G401 (cell line): ENCODE results near the gene MAN2B1. TPM values are rescaled to one million over a fixed set of nuclear protein-coding genes. Genes with fewer than 3 reads are reported as not detected.
"Not testable (repeated sequence)": the region's sequence is repeated elsewhere in the genome, so short reads cannot be mapped to it uniquely, and the experiment has no call there.

ENCODE experiments used
- DNase-seq: peaks from one replicate; pipeline ENCODE4 v3.0.0-alpha.2; 2015; ENCODE audit warnings: low spot score
- in situ Hi-C: cut with HindIII; loops from 2 replicates; pipeline ENCODE4 v1.10.0; 2016; ENCODE audit warnings: low sequenced_read_pairs, mixed read lengths
- total RNA-seq: library from RNA; depleted of rRNA; stranded (reverse); fragments of >200 nt; shearing (Covaris generic); gene quantifications from 2 replicates; pipeline ENCODE4 v1.2.3, GENCODE V29; 2014

MAN2B1 gene
- total RNA-seq, 1 experiment from 2014 or later, result 58.1 TPM

DNA sequence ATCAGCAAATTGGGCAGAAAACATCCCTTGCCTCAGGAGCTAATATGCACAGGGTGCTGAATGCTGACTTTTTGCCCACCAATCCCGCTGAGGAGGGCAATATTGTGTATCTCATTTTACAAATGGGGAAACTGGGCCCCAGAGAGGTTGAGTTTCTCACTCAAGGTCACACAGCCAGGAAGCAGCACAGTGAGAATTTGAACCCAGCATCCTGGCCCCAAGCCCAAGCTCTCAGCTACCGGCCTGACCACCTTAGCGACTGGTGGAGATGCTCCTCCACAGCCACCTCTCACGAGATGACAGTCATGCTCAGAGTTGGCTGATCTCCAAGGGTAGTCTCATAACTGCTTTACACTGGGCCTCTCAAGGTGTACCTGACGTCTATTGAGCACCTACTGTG is 26.4 kb upstream of the MAN2B1 start:
- in situ Hi-C loops, result no loop called here
- no peak for DNase-seq

DNA sequence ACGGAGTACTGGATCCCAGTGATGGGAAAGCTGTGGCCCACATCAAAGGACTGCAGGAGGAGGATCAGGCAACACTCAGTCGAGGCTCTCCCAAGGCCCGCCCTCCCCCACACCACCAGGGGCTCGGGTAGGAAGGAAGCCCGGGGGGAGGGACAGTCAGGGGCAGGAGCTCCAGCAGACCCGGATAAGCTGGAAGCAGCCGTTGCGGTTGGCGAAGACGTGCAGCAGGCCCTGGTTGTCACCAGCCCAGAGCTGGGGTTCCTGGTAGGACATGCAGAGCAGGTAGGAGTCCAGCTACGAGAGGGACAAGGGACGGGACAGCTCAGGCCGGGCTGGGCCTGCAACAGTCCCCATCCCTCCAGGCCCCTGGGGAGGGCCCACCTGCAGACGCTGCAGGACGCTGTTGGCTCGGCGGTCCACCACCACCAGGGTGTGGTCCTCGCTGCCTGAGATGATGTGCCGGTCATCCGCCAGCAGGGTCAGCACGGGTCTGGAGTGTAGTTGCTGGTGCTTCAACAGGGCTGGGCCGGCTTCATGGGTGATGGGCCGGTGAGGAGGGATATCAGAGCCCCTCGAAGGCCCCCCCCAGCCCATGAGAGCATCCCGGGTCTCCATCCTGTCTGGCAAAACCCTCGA is 23.2 kb upstream of the MAN2B1 start:
- no peak for DNase-seq
- in situ Hi-C loops, result no loop called here

DNA sequence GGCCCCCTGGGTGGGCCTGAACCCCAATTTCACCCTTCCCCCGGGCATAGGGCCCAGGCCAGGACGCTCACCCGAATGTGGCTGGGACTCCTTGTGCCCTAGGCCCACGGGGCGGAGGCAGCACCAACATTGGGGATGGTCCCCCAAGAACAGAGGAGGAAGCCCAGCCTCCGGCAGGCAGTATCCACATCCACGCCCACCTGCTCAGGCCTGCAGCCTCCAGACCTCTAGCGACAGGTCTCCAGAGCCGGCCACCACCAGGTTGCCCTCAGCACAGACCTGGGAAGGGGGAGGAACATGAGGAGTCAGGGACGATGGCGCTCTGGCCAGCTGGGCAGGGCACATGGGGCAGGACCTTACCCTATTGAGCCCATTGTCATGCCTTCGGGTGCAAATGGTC is 22.5 kb upstream of the MAN2B1 start:
- in situ Hi-C loops, result no loop called here
- DNase-seq, result no peak

DNA sequence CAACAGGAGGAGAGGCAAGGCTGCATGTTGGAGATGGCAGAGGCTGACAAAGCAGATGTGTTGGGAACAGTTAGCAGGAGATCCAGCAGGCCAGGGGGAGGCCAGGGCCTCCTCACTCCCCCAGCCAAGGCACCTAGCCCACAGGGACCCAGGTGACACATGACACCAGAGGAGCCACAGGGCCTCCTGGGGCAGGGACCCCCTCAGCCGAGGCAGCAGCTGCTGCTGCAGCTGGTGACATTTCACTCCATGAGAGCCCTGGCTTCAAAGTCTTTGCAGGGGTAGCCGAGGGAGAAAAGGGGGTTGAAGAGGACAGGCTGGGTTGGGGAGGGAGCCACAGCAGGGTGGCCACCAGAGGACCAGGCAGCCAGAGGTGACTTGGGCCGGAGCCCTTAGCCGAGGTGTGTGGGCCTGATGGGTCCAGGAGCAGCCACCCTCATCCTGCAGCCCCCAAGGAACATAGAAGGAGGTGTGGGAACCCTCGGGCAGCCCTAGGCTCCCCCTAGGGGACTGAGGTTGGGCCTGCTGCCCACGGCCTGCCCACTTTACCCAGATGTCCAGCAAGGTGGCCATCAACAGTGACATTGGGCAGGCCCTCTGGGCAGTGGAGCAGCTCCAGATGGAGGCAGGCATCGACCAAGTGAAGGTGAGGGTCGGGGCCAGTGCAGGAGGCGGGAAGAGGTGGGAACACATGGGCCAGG is 21.1 kb upstream of the MAN2B1 start, which contains the start of gene GNG14:
GNG14 (plus strand) TSS at position 503 of the 701 bp plus-strand sequence; CDS start at position 554, 51 bp downstream.
- DNase-seq, result no peak
- in situ Hi-C loops, result no loop called here

DNA sequence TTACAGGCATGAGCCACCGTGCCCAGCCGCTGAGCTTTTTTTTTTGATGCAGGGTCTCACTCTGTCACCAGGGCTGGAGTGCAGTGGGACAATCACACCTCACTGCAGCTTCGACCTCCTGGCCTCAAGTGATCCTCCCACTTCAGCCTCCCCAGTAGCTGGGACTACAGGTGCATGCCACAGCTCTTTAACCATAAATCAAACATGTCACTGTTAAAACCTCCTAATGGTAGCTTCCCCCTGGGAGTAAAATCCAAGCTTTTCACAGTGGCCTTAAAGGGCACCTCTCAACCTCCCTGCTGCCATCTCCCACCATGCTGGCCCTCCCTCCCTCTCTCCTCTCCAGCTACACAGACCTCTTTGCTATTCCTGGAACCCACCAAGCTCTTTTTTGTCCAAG is 19.3 kb upstream of the MAN2B1 start:
- DNase-seq, result no peak
- in situ Hi-C loops, result no loop called here

DNA sequence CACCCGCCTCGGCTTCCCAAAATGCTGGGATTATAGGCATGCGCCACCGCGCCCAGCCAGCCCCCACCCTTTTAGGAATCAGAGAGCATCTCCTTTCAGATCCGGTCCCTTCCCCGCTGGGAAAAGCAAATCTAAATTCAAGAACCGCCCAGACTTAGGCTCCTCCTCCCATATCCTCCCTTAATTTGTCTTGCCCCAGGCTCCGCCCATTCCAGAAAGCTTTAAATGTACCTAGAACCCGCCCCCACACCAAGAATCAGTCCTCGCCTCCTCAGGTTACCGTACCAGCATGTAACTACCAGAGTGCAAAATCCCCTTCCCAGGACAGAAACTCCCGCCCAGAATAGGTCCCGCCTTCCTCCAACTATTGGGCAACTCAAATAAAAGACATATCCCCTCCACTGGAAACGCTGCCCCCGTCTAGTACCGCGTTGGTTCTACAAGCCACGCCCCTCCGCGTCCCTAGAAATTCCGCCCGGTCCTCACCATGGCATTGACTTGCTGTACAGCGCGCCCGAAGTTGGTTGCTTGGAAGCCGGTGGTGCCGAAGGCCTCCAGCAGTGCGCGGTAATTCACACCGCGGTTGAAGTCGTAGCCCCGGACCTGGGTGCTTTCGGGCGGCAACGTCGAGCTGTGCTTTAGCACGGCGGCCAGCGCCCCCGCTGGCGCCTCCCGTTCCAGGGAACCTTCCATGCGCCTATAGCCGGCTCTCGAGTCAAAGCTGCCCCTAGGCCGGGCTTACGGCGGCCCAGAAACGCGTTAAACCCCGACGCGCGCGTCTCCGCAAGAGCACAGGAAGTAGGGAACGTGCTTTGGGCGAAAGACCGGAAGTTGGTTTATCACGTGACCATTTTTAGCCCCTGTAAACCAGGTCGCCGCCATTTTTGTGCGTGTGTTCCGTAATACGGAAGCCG is 14.8 kb upstream of the MAN2B1 start, which contains the start of gene DHPS:
DHPS (minus strand) TSS at position 807 of the 914 bp plus-strand sequence; CDS start at position 693, 114 bp downstream.
- DNase-seq, result peak; percentile 97
- in situ Hi-C loops, result no loop called here

DNA sequence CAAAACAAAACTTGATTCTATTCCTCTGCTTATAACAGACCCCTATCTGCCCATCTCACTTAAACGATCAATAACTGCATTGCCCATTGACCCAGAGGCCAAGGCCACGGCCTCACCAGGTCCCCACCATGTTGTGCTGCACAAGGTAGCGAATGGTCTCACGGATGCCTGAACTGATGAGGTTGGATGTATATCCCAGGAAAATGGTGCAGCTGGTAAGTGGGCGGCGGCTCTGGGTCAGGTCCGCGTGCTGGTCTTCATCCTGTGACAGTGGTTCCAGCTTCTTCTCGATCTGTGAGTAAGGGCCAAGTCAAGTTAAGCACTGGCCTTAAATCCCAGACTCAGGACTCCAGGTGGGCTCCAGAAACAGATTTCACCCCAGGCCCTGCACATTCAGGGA is 13.5 kb upstream of the MAN2B1 start:
- in situ Hi-C loops, result no loop called here
- no peak for DNase-seq

DNA sequence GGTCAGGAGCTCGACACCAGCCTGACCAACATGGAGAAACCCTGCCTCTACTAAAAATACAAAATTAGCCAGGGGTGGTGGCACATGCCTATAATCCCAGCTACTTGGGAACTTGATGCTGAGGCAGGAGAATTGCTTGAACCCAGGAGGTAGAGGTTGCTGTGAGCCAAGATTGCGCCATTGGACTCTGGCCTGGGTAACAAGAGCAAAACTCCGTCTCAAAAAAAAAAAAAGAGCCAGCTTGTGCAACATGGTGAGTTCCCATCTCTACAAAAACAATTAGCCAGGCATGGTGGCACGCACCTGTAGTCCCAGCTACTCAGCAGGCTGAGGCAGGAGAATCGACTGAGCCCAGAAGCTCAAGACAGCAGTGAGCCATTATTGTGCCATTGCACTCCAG is 11.5 kb upstream of the MAN2B1 start:
- DNase-seq, in situ Hi-C loops: not testable (repeated sequence)

DNA sequence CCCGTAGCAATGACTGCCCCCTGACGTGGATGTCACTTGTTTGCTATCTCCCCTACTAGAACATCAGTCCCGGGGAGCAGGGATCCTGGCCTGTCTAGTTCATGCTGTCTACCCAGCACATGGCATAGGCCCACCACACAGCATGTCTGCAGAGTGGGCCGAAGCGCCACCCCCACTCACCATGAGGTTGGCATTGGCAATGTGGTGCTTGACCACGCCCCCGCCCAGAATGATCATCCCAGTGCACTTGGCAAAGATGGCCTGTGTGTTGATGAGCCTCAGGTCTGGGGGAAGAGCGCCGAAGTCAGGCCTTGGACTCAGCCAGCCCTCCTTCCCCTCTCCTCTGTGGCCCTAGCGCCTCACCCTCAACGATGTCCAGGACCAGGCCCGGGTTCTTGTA is 10.4 kb upstream of the MAN2B1 start:
- in situ Hi-C loops, result no loop called here

DNA sequence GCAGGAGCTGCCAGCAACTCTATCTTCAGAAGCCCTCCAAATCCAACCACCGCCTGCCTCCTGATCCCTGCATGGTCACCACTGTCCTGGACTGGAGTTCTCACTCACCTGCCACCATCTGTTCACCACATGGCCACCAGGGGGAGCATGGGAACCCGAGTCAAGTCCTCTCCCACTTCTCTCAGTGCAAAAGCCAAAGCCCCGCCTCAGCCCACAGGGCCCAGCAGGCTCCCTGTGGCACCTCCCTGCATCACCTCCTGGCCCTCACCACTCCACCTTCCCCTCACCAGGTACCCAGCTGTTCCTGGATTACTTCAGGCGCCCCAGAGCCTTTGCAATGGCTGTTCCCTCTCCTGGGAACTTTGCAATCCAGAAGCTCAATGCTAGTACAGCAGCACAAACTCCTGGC is 9.8 kb upstream of the MAN2B1 start:
- in situ Hi-C loops, result no loop called here
- peak; percentile 77 for DNase-seq

More for the DNA sequence above, 10.4 kb upstream of the MAN2B1 start:
- DNase-seq, result no peak

DNA sequence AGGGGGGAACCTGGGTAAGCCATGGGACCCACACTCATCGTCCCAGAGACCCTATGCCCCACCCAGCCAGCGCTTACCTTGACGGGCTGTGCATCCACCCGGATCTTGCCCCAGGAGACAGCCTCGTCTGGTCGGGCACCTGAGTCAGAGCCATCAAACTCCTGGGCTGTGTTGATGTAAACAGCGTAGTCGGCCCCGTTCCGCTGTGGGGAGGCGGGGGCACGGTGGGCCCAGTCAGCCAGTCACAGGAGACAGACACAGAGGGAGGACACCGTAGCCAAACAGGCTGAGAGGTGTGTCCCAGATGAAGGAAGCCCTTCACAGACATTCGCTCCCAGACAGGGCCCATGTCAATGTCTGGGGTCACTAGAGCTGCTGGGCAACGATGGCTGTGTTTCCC is 9.4 kb upstream of the MAN2B1 start:
- in situ Hi-C loops, result no loop called here
- no peak for DNase-seq

DNA sequence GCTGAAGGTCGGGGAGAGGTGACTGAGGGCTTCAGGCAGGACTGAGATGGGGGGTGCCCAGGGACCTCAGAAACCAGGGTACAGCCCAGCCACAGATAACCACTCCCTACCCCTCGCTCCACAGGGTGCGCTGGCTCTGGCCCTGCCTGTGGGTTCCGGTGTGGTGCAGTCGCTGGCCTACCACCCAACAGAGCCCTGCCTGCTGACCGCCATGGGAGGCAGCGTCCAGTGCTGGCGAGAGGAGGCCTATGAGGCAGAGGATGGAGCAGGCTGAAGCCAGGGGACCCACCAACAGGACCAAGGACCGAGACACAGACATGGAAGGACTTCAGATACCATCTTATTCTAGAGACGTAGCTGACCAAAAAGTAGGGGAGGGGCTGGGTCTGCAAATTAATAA is 8.9 kb upstream of the MAN2B1 start:
- in situ Hi-C loops, result no loop called here
- no peak for DNase-seq

DNA sequence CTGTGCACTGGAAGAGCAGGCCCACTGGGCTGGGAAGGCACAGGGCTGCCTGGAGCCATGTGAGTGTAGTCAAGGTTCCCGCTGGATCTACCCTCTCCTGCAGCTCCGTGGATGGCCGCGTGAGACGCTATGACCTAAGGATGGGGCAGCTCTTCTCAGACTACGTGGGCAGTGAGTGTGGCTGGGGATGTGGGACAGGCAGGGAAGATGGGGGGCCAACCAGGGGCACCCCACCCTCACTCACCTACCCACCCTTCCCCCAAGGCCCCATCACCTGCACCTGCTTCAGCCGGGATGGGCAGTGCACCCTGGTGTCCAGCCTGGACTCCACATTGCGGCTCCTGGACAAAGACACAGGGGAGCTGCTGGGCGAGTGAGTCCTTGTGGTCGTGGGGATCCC is 6.2 kb upstream of the MAN2B1 start:
- DNase-seq, result no peak
- in situ Hi-C loops, result no loop called here

DNA sequence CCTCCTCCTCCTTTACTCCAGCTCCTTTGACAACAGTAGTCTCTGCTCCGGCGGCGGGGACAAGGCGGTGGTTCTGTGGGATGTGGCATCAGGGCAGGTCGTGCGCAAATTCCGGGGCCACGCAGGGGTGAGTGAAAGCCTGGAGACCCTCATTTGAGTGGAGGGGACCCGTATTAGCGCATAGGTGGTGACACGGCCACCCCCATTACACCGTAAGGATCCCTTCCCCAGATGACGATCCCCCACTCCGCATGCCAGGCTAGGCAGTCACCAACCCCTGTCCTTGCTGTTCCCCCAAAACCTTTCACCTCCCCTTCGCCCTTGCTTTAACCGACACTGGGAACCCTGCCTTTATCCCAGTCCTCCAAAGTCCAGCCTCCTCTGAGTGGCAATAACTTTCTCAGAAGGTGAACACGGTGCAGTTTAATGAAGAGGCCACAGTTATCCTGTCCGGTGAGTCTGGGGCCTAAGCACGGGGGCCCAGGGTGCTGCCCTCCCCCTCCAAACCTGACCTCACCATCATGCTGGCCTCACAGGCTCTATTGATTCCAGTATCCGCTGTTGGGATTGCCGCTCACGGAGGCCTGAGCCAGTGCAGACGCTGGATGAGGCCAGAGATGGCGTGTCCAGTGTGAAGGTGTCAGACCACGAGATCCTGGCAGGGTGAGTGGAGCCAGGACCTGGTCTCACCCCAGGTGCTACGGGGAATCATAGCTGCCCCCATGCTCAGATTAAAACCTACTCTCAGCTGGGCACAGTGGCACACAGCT is 3.8 kb upstream of the MAN2B1 start:
- no peak for DNase-seq
- in situ Hi-C loops, result no loop called here

DNA sequence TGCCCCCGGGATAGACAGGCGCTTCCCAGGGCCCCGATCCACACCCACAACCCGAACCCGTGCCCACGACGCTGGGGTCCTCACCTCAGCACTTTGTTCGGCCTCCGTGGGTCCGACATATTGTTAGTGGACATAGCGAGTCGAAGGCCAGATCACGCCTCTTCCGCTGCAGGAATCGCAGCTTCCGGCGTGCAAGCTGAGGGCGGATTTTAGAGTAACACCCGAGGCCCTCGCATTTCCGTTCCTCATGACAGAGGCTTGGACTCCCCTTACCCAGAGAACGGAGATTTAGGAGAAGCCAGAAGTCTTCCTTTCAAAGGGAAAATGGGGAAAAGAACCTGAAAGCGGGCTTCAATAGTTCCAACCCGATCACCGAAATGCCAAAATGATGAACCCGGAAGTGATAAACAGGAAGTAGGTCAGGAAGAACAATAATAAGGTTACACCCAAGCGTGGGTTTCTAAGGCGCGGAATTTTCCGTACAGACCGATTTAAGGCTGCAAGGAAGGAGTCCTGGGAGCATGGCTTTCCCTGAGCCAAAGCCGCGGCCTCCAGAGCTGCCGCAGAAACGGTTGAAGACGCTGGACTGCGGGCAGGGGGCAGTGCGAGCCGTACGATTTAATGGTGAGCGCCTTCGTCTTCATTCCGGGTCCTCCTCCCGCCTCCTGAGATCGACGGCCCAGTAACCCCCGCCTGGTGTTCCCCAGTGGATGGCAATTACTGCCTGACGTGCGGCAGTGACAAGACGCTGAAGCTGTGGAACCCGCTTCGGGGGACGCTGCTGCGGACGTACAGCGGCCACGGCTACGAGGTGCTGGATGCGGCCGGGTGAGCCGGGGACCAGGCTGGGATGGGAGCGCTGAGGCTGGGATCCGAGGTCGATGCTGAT is 3.0 kb upstream of the MAN2B1 start:
- in situ Hi-C loops, result no loop called here
- peak; percentile 88 for DNase-seq

DNA sequence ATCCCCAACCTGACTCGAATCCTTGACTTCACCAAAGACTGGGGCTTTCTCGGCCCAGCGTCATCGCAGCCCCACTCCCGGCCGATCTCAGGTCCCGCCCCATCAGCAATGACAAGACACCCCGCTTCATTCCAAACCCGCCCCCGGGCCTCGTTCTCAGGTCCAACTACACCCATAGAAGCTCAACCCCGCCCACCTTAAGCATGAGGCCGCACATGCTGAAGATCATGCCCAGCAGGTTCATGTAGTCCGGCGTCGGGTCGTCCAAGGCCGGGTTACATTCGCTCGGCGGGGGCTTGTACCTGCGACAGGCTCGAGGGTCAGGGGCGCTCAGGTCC is 2.4 kb upstream of the MAN2B1 start:
- in situ Hi-C loops, result no loop called here
- peak; percentile 48 for DNase-seq

DNA sequence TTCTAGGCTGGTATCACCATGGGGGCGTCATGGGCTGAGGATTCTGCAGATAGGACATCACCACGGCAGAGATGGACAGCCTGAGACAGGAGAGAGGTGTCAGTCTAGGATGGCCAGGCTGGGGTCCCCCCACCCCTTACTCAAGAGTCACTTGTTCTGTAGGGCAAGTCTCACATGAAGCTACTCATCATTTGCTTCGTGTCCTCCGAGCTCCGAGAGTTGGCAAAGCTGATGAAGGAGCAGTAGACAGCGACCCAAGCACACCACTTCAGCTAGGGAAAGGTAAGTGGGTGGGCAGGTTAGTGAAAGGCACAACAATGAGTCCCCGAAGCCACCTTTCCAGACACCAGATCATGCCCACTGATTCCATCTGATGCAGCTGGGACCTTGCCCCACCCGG is 1.8 kb upstream of the MAN2B1 start:
- no peak for DNase-seq
- in situ Hi-C loops, result no loop called here

DNA sequence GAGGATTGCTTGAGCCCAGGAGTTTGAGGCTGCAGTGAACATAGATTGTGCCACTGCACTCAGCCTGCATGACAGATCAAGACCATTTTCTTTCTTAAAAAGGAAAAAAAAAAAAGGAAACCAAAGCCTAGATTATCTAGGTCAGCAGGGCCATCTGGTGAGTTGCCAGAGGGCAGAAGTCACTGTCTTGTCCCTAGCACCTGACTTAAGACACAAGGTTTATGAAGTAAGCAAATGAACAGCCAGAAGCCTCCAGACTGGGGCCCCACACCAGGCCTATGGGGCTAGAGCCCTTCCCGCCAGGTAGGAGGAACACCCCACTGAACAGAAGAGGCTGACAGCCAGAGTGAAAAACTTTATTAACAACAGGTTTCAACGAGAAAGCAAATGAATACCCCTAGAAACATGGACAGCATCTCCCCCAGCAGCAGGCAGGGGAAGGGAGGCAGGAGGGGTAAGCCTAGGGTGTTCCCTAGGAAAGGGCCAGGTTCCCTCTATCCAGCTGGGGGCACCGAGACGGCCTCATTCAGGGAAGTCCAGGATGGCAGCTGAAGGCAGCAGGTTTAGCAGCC is 1.3 kb upstream of the MAN2B1 start:
- in situ Hi-C loops, result no loop called here
- no peak for DNase-seq
